ACHN (cell line): ENCODE data around the gene DRD1.

Experiments used
- DNase-seq: peaks from one replicate; pipeline ENCODE4 v3.0.0-alpha.2; 2015
- in situ Hi-C: cut with HindIII; loops from 2 replicates; pipeline ENCODE4 v1.10.0; 2017; ENCODE audit warnings: low sequenced_read_pairs, low pct_ligation_motif_present, low pct_unique_long_range_greater_than_20kb

DRD1 gene

DNA sequence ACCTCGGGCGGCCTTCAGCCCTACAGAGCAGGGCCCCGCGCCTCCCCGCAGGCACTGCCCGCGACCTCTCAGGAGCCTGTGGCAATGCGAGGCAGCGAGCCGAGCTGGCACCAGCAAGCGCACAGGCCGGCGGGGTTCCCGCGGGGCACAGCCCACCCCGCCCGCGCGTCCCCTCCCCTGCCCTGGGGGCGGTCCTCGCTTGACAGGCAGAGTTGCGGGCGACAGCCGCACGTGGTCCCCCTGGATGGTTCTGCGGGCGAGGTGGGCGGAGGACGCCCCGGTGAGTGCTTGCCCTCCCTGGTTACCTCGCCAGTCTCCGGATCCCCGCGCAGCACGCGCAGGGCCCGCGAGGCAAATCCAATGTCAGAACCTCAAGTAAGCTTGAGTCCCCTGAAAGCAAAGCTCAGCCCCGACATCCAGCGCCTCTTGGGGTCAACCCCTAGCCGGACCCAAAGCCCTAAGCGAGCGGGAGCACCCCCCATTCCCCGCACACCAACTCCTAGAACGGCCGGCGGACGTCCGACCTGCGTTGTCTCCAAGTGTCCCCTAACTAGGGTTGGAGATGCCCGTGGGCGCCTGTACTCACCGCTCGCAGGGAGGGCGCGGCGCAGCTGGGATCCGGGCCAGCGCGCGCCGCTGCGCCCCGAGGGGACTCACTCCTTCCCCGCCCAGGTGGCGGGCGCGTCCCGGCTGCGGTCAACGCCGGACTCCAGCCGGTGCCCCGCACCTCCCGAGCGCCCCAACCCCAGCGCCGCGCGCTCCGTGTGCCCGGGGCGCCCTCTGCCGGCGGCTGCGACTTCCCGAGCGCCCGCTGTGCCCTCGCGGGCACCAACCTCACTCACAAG, at the start of gene DRD1:
TSS of gene DRD1 (minus strand) at position 123 of the 845 bp plus-strand sequence. CDS start 1,083 bp downstream, outside the sequence.
- DNase-seq: peak; percentile 33
- in situ Hi-C loops: no loop called here

DNA sequence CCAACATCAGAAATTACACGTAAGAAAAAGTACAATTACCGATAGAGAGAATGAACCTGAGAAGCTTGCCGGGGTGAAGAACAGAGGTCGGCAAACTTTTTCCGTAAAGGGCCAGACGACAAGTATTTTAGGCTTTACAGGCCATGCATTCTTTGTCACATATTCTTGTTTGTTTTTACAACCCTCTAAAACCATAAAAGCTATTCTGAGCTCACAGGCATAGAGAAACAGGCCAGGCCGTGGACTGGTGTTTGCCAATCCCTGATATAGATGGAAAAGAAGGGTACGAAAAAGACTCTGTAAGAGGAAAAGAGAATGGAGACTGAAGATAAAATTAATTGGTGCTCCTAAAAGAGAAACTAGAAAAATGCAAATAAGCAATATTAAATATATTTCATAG, 49.7 kb upstream of the DRD1 start:
- in situ Hi-C loops: no loop called here
- no peak for DNase-seq

DNA sequence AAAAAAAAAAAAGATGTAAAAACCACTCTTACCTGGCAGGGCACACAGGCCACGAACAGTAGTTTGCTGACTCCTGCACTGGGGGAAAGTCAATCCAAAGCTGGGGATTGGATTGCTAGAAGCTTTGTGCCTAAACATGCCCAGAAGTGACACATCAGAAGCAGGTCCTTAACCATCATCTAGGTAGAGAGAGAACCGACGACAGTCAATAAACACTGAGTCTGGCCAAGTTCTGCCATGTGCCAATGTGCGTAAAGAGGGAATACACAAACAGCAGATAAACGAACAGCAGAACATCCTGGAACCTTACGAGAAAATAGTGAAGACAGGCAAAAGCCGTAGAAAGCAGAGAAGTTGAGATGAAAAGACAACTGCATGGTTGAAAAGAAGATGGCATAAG, 49.3 kb upstream of the DRD1 start:
- in situ Hi-C loops: no loop called here

DNA sequence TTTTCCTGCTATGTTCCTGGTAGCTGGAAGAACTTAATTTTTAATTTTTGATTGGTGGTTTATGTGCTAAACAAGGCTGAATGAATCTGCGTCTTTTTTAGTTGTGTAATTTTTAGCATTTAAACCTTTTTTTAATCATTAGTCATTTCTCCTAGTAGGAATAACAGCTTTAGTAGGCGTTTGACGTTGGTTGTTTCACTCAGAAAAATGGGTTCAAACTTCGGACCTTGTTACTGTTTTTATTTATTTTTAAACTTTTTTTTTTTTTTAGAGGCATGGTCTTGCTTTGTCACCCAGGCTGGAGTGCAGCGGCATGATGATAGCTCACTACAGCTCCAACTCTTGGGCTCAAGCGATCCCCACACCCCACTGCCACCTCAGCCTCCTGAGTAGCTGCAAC, 47.2 kb upstream of the DRD1 start:
- DNase-seq: no peak
- in situ Hi-C loops: no loop called here

More for the DNA sequence above, 49.3 kb upstream of the DRD1 start:
- DNase-seq: no peak

DNA sequence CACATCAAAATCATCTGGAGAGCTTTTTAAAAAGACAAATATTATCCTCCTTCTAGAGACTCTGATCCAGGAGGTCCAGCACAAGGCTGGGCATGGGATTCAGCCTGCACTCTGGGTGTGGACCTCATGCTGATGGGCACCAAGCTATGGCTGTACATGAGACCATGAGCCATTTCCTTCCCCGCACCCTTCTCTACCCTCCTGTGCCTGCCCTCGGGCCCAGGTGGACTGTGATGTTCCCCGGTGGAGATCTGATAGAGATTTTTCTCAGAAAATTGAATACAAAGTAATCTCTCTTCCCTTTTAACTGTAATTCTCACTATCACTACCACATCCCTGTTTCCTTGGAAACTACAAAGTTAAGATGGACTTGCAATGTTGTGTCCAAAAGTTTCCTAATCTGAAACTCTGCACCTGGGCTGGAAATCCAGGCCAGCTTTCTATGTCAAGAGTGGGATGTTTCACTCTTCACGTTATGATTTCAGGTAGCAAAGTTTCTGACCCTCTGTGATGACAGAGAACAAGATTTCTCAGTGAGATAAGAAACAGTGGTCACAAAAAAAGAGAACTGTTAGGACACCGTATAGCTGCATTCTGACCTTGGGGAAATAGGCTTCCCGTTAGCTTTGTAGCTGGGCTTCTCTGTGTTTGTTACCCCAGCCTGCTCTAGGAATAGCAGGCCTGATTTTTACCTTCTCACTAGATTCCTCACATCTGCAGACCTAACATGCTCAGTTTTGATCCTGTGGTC, 45.9 kb upstream of the DRD1 start:
- no peak for DNase-seq
- in situ Hi-C loops: no loop called here

DNA sequence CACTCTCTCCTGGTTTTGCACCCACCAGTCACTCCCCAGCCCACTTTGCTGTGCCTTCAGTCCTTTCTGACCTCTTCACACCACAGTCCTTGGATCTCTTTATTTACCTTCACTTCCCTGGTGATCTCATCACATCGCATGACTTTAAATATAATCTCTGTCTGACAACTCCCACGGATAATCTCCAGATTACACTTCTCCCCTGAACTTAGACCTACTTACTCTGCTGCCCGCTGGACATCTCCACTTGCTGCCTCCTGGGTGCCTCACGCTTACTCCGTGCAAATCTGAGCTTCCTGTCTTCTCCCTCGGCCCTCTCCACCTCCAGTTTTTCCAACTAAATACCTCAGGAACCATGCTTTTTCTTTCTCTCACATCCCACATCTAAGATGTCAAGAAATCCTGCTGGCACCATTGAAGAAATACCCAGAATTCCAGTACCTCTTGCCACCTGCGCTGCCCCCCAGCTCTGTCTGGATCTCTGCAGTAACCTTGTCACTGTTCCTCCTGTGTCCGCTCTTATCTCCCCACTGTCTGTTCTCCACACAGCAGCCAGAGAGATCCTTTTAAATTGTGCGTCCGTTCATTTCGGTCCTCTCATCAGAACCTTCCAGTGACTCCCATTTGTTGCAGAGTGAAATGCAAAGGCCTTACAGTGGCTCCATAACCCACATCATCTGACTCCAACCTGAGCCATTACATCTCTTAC, 43.7 kb upstream of the DRD1 start:
- in situ Hi-C loops: no loop called here
- DNase-seq: no peak

DNA sequence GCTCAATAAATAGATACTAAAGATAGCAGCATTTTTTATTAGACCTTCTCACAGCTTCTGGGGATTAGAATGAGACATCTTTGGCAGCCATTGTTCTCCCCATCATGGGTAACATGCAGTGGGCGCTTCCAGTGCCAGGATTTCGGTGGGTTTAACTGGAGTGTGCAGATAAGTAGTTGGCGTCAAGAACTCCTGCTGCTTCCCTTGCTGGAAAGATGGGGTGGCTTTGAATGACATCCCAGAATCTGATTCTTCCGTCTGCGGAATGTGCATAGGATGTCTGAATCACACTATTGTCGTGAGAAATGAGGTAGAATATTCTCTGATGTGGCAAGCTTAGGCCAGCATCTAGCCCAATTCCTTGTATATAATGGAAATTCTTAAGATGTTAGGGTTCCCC, 41.6 kb upstream of the DRD1 start:
- in situ Hi-C loops: no loop called here
- no peak for DNase-seq

DNA sequence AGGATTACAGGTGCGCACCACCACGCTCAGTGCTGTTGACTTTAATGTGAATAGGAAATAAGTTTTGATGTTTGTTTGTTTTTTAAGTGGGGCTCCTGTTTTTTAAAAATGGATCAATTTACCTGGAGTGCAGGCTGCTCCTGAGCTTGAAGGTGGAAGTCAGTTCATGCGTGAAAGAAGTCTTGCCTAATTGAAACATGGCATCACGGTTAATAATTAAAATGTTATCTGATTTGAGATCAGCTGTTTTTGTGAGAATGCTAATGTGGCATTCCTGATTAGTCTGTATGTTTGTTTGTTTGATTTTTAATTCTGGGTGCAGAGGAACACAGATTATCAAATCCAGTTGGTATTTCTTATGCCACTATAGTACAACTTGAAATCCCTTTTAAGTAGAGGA, 40.8 kb upstream of the DRD1 start:
- no peak for DNase-seq
- in situ Hi-C loops: no loop called here

DNA sequence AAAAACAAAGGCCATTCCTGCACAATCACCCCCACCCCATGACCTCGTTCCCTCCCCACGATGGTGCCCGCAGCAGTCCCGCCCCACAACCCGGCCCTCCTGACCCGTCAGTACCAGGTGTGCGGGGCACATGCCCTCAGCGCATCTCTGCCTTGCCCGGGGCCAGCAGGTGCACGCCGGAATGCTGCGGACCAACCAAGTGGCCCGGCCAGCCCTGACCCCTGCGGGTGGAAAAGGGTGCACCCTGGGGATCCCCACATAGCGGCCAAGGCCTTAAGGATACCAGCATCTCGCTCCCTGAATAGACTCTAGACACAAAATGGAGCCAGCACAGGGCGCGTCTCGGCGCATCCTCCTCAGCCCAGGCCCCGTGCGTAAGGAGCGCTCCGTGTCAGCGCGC, 40.3 kb upstream of the DRD1 start:
- DNase-seq: no peak
- in situ Hi-C loops: no loop called here

DNA sequence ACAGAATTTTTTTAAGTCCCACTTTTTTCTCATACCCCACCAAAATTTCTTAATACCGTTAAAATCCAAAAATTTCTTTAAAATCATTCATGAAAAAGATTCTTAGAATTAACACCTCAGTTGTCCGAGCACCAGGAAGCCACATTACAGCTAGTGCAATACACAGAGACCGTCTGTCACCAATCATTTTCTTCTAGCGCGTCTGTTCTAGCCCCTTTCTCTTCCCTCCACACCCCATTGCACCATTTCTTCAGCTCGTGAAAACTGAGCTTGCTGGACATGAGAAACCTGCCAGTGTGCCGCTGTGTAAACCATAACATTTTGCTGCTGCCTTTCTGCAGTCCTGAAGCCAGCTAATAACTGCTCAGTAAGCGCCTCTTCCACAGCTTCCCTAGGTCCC, 39.4 kb upstream of the DRD1 start:
- in situ Hi-C loops: no loop called here
- no peak for DNase-seq

DNA sequence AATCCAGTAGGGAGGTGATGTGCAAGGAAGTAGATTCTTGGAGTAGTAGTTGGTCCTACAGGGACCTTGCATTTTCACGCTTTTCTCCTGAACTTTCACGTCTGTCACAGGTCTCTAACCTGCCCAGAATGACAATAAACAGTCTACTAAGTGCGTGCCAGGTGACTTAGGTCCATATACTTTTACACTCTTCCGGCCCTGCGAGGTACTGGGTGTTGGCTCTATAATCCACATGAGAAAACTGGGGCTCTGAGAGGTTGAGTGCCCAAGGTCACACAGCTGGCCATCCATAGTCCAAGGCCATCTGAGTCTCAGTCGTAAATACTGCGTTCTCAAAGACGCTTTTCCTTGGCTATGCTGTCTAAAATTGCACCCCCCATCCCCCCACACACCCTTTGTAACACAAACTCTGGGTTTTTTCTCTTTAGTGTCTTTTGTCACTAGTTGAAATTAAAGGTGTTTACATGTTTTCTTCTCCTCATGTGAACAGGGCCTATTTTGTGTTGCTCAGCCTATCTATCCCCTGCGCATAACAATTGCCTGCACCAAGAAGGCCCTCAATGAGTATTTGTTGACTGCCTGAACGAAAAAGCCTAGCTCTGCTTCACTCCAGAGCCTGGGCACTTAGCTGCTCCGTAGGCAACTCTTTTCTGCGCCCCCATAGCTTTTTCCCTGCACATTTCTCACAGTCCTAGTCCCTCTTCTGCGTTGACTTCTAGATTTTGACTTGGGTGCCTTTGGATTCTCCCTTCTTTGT, 35.3 kb upstream of the DRD1 start:
- peak; percentile 0 for DNase-seq
- in situ Hi-C loops: no loop called here

DNA sequence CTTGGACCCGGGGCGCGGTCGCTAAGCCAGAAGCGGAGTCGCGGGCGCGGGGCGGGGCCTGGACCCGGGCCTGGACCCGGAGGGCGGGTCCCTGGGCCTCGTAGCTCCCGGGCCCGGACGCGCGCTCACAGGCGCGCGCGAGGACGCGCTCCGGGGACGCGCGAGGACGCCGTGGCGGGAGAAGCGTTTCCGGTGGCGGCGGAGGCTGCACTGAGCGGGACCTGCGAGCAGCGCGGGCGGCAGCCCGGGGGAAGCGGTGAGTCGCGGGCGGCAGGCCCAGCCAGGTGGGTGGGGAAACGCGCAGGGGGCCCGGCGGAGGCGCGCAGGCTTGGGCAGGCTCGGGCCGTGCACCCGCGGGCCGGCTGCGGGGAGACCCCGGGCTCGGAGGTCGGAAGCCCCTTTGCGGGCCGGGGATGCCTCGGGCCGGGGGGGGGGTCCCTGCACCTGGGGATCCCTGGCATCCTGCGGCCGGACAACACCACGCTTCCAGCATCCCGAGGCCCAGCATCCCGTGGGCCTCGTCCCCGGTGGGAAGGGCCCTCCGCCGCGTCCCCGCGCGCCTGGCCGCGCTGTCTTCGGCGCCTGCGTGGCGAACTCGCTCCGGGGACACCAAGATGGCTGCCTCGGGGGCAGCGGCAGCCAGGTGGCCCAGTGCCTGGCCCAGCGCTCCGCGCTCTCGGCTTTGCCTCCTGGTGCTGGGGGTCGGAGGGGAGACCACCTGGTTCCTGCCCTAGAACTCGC, 34.6 kb upstream of the DRD1 start, which contains the start of gene SFXN1:
TSS of gene SFXN1 (plus strand) at position 177 of the 741 bp plus-strand sequence. CDS start 13,544 bp downstream, outside the sequence.
- peak; percentile 71 for DNase-seq
- in situ Hi-C loops: no loop called here

DNA sequence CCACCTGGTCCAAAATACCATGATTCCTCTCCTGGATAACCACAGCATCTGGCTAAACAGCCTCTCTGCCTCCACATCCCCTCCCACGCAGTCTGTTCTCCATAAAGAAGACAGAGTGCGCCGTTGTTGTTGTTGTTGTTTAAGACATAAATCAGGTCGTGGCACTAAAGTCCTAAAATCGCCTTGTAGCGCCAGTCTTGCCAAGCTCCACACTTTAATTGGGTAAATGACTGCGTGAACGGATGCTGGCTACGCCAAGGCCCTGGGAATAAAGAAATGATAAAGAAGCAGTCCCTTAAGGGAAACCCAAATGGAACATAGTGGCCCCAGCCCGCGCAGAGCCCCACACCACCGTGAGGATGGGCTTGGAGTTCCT, 34.0 kb upstream of the DRD1 start:
- in situ Hi-C loops: no loop called here
- peak; percentile 1 for DNase-seq

DNA sequence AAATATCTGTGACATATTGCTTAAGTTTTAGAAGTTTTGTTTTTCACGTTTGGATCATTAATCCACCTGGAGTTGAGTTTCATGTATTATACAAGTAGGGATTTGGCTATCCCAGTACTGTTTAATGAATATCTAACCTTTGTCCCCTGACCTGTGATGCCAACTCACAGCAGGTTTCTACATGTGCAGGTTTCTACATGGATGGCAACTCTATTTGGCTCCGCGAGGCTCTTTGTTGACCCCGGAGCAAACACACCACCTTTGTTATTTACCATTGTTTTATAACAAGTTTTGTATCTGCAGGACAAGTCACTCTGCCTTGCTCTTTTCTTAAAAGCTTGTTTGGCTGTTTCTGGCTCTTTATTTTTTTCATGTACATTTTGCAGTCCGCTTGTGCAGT, 33.5 kb upstream of the DRD1 start:
- no peak for DNase-seq

DNA sequence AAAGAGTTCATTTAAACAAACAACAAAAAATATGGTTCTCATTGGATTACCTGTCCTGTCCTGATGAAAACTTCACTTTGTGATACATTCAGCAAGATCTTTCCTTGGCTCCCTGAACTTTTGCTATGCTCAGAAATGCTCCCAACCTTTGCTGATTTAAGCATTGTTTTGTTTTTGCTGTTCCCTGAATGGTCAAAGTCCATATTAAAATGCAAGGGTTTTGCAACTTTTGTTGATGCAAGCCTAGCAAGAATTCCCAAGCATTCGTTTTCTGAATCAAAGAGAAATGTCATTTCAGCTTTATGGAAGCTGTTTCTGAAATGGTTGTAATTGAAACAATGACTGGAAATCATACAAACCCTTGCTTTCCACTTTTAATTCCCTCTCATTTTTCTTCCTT, 31.3 kb upstream of the DRD1 start:
- DNase-seq: no peak
- in situ Hi-C loops: no loop called here

More for the DNA sequence above, 33.5 kb upstream of the DRD1 start:
- in situ Hi-C loops: no loop called here

DNA sequence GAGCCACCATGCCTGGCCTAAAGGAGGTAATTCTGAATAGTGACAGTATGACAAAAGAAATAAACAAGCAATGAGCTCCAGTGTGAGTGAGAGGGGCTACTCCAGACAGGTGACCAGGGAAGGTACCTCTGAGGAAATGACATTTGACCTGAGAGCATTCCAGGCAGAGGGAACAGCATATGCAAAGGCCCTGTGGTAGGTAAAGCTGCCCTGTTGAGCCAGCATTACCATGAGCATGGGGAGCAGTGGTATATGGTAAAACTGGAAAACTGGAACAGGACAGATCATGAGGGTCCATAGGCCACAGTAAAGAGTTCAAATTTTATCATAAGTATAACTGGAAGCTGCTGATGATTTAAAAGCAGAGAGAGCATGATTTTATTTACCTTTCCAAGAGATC, 28.4 kb upstream of the DRD1 start:
- DNase-seq: no peak

DNA sequence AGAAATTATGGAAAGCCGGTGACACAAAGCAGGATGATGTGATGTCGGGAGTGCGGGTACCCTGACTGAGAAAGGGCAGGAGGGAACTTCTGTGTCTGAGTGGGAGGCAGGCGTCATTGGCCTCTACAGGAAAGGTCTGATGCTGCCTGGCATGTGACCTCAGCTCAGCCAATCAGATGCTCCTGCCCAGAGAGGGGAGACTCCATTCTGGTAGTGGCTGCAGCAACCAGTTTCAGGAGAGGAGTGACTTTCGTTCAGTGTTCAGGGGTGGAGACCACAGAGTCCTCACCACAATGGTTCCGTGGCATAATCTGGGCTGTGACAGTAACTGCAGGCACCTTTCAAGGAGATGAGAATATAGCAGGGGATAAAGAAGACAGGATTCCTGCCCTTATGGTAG, 27.6 kb upstream of the DRD1 start:
- no peak for DNase-seq
- in situ Hi-C loops: no loop called here

More for the DNA sequence above, 28.4 kb upstream of the DRD1 start:
- in situ Hi-C loops: no loop called here

DNA sequence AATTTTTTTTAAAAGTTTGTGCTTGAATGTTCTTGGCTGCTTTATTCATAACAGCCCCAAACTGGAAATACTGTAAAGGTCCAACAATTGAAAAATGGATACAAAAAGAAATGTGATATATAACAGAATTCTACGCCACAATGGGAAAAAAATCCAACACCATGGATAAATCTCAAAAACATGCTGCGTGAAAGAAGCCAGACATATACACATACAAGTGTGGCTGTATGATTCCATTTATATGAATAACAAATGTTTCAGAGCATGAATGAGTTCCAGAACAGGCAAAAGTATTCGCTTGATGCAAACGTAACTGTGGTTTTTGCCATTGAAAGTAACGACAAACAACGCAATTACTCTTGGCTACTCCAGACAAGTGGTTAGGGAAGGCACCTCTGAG, 27.2 kb upstream of the DRD1 start:
- in situ Hi-C loops: no loop called here
- no peak for DNase-seq
